Posterior cingulate gyrus (tissue), 11 donors: ENCODE results near the gene RALA.
"Not testable (repeated sequence)": the region's sequence is repeated elsewhere in the genome, so short reads cannot be mapped to it uniquely, and the experiment has no call there.

Experiments
- DNase-seq, 10 donors: peaks; one replicate each; pipeline versions ENCODE4 v3.0.0 to v3.0.0-alpha.2; 2020 to 2021; ENCODE audit warnings: mixed read lengths in 3 of 10
- intact Hi-C: fragments of 100-400 bp; cut with DNase I; formaldehyde crosslinking; loops from one replicate; pipeline ENCODE4 v1.15.1; 2023

RALA gene

GRCh38 chr7:39678930-39679709, 55.7 kb downstream of the RALA start:
- DNase-seq = no peak
- intact Hi-C loops = no loop called here

DNA sequence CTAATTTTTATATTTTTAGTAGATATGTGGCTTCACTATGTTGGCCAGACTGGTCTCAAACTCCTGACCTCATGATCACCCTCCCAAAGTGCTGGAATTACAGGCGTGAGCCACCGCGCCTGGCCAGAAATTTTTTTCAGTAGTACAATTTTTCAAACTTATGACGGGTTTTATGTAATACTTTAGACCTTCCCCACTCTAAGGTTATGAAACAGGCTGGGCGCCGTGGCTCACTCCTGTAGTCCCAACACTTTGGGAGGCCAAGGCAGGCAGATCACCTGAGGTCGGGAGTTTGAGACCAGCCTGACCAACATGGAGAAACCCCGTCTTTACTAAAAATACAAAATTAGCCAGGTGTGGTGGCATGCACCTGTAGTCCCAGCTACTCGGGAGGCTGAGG, 56.5 kb downstream of the RALA start:
- intact Hi-C loops = not testable (repeated sequence)
- peak in 2 of 10 donors; percentile 61 to 72 for DNase-seq

GRCh38 chr7:39681887-39682441, 58.6 kb downstream of the RALA start:
- DNase-seq = no peak
- intact Hi-C loops = no loop called here

- no peak for DNase-seq
- intact Hi-C loops = no loop called here
These were observed 60.0 kb downstream of the RALA start for GRCh38 chr7:39683216-39683845.

DNA sequence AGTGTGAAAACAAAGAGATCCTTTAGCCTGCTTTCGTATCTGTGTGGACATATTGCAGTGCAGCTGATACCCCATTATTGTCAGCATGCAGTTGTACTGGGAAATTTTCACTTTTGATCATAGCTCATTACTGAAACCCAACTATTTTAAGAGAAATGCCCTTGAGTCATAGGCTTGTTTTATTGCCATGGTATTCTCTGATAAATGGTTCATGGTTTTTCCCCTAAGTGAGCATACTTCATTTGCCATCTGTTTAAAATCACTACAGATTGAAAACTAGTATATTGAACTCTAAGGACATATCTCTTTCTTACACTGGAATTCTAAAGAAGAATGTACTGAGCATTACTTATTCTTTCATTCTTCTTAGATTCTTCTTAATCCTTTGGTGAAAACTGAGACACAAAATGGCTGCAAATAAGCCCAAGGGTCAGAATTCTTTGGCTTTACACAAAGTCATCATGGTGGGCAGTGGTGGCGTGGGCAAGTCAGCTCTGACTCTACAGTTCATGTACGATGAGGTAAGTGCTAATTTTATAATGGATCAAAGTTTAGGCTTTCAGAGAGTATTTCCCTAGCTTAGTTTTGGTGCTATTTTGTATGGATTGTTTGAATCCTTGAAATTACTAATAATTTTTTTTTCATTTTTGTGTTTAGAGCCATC, 63.0 kb downstream of the RALA start:
- intact Hi-C loops = no loop called here

GRCh38 chr7:39688611-39689480, 65.5 kb downstream of the RALA start:
- intact Hi-C loops = no loop called here
- no peak for DNase-seq

More for the DNA sequence above, 63.0 kb downstream of the RALA start:
- DNase-seq = peak in 1 of 10 donors; percentile 31

- no peak for DNase-seq
- intact Hi-C loops = no loop called here
These were observed 68.4 kb downstream of the RALA start for GRCh38 chr7:39691821-39692220.

DNA sequence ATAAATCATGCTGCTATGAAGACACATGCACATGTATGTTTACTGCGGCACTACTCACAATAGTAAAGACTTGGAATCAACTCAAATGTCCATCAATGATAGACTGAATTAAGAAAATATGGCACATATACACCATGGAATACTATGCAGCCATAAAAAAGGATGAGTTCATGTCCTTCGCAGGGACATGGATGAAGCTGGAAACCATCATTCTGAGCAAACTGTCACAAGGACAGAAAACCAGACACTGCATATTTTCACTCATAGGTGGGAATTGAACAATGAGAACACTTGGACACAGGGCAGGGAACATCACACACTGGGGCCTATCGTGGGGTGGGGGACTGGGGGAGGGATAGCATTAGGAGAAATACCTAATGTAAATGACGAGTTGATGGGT, 69.7 kb downstream of the RALA start:
- DNase-seq, intact Hi-C loops: not testable (repeated sequence)

GRCh38 chr7:39693812-39694211, 70.4 kb downstream of the RALA start:
- intact Hi-C loops = no loop called here
- DNase-seq = no peak

DNA sequence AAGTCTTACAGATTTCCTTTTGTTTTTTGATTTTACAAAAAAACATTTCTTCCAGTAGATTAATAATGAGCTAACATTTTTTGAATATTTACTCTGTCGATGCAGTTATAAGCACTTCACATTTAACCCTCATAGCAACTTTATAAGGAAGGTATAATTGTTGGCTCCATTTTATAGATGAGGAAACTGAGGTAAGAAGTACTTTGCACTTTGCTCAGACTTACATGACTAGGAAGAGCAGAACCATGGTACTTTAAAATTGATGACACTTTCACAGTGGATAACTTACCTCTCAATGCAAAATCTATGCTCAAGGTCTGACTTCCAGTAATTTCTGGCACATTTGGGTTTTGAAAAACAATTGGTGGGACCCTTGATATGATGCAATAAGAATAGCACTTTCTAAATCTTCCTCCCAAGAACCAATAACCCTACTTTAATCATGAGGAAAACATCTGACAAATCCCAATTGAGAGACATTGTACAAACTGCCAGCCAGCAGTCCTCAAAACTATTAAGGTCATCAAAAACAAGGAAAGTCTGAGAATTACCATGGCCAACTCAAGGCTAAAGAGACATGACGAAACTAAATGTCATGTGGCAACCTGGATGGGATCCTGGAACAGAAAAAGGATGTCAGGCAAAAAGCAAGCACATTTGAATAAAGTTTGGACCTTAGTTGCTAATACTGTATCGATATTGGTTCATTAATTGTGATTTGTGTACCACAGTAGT, 72.6 kb downstream of the RALA start:
- no peak for DNase-seq
- intact Hi-C loops = no loop called here

GRCh38 chr7:39696631-39697030, 73.3 kb downstream of the RALA start:
- DNase-seq = no peak

GRCh38 chr7:39697483-39697882, 74.1 kb downstream of the RALA start:
- intact Hi-C loops = no loop called here
- no peak for DNase-seq

More at GRCh38 chr7:39696631-39697030, 73.3 kb downstream of the RALA start:
- intact Hi-C loops = no loop called here

- DNase-seq = no peak
- intact Hi-C loops = no loop called here
These were observed 76.8 kb downstream of the RALA start for GRCh38 chr7:39700165-39700564.

GRCh38 chr7:39700932-39701331, 77.6 kb downstream of the RALA start:
- intact Hi-C loops = no loop called here

DNA sequence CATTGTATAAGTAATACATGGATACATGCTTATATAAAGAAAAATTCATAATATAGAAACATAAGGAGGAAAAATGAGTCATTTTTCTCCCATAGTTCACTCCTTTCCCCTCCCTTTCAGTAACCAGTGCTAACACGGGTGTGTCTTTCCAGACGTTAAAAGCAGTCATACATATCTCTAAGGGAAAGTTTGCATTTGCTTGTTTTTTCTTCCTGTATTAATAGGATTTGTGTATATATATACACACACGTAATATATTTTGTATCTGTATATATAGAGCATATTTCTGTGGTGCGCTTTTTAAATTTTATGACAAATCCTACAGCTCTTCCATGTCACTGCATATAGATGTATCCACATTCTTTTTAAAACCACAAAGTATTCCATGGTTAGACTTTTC, 78.8 kb downstream of the RALA start:
- DNase-seq = no peak
- intact Hi-C loops = no loop called here

More at GRCh38 chr7:39700932-39701331, 77.6 kb downstream of the RALA start:
- peak in 4 of 10 donors; percentile 8 to 86 (median 26) for DNase-seq

DNA sequence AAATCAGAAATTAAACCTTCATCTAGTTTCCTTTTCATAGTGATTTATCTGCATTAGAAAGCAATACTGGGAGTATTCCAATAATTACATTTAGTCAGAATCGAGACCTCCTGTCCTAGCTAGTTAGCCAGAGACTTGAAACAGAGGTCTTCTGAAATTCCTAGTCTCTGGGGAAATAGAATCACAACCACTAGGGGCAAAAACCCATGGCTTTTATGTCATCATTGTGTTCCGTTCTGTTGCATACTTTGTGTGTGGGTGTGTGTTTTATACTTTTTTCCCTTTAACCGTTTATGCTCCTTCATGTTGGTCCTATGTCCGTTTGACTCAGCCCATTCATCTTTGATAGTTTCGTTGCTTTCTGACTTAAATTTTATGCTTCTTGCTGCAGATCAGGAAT, 79.8 kb downstream of the RALA start:
- no peak for DNase-seq
- intact Hi-C loops = no loop called here

DNA sequence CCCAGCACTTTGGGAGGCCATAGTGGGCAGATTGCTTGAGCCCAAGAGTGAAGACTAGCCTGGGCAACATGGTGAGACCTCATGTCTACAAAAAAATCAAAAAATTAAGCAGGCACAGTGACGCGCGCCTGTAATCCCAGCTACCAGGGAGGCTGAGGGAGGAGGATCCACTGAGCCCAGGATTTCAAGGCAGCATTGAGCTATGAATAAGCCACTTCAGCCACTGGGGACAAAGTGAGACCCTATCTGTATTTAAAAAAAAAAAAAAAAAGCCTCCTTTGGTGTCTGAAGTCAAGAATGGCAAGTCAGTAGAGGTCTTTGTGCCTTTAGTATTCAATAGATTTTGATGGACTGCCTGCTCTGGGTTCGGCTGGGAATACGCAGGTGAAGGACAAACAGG, 85.7 kb downstream of the RALA start:
- intact Hi-C loops = no loop called here

DNA sequence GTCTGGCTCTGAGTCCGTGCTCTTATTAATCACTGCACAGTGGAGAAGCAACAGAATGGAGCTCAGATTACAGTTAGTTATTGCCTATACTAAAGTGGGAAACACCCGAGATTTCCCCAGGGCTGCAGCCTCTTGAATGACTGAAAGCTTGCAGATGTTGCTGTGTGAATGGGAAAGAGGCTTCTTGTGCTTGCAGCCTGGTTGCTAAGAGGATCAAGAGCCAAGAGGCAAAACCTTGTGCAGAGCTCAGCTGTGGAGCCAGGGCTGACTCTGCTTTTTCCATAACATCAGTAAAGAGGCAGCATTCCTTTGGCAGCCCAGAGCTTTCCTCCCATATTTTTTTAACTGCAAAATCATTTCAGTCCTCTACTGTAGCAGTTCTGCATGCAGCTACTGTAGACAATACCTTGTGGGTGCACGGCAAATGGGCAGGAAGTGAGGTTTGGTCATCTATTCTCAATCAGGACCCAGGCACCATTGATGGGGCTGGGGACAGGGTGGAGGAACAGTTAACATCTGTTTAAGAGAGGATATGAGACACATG, 86.5 kb downstream of the RALA start:
- peak in 4 of 10 donors; percentile 8 to 23 (median 14) for DNase-seq
- intact Hi-C loops = no loop called here

More for the DNA sequence above, 85.7 kb downstream of the RALA start:
- DNase-seq = no peak

- no peak for DNase-seq
- intact Hi-C loops = no loop called here
These were observed 89.4 kb downstream of the RALA start for GRCh38 chr7:39712751-39713150.
